ENCODE measurements around the gene TXNL1.

DNA sequence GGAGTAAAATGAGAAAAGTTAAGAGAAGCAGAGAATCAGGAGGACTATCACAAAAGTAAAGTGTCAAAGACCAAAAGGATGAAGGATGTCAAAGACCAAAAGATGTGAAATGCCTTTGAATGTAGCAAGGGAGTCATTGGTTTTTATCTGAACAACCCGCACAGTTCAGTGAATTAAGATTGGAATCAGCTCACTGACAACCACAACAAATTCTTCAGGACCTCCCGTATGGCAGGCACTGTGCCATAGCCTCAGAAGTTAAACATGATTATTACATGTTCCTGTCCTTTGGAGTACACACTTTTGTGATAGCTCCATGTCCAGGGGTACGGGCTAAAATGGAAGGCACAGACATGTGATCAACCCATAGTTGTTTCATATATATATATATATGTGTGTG is 5.0 kb upstream of the TXNL1 start:
- TF ChIP-seq, protein P1, sequence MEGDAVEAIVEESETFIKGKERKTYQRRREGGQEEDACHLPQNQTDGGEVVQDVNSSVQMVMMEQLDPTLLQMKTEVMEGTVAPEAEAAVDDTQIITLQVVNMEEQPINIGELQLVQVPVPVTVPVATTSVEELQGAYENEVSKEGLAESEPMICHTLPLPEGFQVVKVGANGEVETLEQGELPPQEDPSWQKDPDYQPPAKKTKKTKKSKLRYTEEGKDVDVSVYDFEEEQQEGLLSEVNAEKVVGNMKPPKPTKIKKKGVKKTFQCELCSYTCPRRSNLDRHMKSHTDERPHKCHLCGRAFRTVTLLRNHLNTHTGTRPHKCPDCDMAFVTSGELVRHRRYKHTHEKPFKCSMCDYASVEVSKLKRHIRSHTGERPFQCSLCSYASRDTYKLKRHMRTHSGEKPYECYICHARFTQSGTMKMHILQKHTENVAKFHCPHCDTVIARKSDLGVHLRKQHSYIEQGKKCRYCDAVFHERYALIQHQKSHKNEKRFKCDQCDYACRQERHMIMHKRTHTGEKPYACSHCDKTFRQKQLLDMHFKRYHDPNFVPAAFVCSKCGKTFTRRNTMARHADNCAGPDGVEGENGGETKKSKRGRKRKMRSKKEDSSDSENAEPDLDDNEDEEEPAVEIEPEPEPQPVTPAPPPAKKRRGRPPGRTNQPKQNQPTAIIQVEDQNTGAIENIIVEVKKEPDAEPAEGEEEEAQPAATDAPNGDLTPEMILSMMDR (IDR thresholded peaks at IDR 0.05): no peak
- no peak for TF ChIP-seq POLR2A (IDR thresholded peaks at IDR 0.05)
